ENCODE results near the gene PIGB.

GRCh38 chr15:55277715-55278114 is 41.3 kb upstream of the PIGB start:
- TF ChIP-seq CTCF (IDR thresholded peaks at IDR 0.05) (no peak), POLR2A (IDR thresholded peaks at IDR 0.05) (no peak)

Data from esophagus squamous epithelium (tissue), 4 donors.